Fibroblast of lung (primary cell): ENCODE data around the gene HGFAC.

Source experiments
- EZH2 ChIP-seq: IDR thresholded peaks from 2 replicates; pipeline ENCODE4 v1.5.1; 2012; ENCODE audit warnings: low read length, control low read depth, mild to moderate bottlenecking; ENCODE audit errors: missing control alignments
- TF ChIP-seq, protein P1 (sequence below), 2 donors: IDR thresholded peaks in 1 of 2; conservative IDR thresholded peaks in 1 of 2; 1 replicate in 1 of 2; 2 replicates in 1 of 2; pipeline ENCODE4 v1.5.1; 2011 to 2012; ENCODE audit warnings: low read length in 2 of 2, control low read depth in 1 of 2, inconsistent platforms in 1 of 2, low read depth in 1 of 2, mild to moderate bottlenecking in 1 of 2

DNA sequence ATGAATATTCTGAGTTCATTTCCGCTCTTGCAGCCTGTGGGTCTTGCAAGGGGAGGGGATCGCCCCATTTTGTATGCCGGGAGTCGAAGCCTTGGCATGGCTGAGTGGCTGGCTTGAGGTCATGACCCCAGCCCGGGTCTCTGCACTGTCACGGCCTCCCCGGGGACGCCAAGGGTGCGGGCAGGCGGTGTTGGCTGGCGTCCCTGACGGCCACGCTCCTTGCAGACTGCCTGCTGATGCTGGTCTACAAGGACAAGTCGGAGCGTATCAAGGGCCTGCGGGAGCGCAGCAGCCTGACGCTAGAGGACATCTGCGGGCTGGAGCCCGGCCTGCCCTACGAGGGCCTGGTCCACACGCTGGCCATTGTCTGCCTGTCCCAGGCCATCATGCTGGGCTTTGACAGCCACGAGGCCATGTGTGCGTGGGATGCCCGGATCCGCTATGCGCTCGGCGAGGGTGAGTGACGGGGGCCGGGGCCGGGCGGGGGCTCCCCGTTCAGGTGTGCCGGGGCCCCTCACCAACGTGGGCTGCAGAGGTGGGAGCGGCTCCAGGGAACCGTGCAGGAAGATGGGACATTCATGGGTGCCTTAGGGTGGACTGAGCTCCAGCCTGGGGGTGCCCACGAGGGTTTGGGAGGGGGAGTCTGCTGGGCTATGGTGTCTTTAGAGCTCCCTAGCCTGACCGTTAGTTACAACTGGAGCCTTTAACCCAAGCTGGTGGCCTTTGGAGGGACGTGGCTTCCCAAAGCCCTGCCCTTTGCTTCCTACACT lies 31.6 kb downstream of the HGFAC start:
- no peak for TF ChIP-seq EZH2
- TF ChIP-seq, protein P1, sequence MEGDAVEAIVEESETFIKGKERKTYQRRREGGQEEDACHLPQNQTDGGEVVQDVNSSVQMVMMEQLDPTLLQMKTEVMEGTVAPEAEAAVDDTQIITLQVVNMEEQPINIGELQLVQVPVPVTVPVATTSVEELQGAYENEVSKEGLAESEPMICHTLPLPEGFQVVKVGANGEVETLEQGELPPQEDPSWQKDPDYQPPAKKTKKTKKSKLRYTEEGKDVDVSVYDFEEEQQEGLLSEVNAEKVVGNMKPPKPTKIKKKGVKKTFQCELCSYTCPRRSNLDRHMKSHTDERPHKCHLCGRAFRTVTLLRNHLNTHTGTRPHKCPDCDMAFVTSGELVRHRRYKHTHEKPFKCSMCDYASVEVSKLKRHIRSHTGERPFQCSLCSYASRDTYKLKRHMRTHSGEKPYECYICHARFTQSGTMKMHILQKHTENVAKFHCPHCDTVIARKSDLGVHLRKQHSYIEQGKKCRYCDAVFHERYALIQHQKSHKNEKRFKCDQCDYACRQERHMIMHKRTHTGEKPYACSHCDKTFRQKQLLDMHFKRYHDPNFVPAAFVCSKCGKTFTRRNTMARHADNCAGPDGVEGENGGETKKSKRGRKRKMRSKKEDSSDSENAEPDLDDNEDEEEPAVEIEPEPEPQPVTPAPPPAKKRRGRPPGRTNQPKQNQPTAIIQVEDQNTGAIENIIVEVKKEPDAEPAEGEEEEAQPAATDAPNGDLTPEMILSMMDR (conservative IDR thresholded peaks at IDR 0.05 in 1 of 2, IDR thresholded peaks at IDR 0.05 in 1 of 2; ENCODE audit: low read depth in 1 of 2, low read length in 2 of 2), result no peak
